HL-60 (cell line): ENCODE data around the gene TOGARAM2.
A peak's percentile ranks its signal among the peaks of the same experiment; 100 is the strongest.

Experiments used
- CTCF ChIP-seq: IDR thresholded peaks from one replicate; pipeline ENCODE4 v1.5.1; 2011; ENCODE audit warnings: low read length, control low read depth, inconsistent platforms; ENCODE audit not compliant: insufficient read depth
- POLR2AphosphoS5 ChIP-seq: IDR thresholded peaks from 2 replicates; pipeline ENCODE4 v1.6.1; 2012; ENCODE audit warnings: low read depth
- REST ChIP-seq: IDR thresholded peaks from 2 replicates; pipeline ENCODE4 v1.6.1; 2012; ENCODE audit warnings: low read depth; ENCODE audit not compliant: insufficient replicate concordance
- SPI1 ChIP-seq: IDR thresholded peaks from 2 replicates; pipeline ENCODE4 v1.6.1; 2012; ENCODE audit warnings: low read depth, mild to moderate bottlenecking, borderline replicate concordance

GRCh38 chr2:28952836-28953211 is 28.3 kb upstream of the TOGARAM2 start:
- TF ChIP-seq POLR2AphosphoS5 (no peak; the same call in 1 of the 2 replicates), CTCF (no peak), REST (no peak), SPI1 (peak; percentile 95)
